GM12891 (cell line): ENCODE results near the gene RAB2B.

ENCODE experiments used
- DNase-seq: peaks from one replicate; pipeline ENCODE4 v3.0.0; 2011; ENCODE audit warnings: low spot score; ENCODE audit not compliant: insufficient read length
- FAIRE-seq: peaks from 2 replicates; lab custom pipeline; 2011; peaks lifted over from hg19 to GRCh38; lab: Jason Lieb, UNC
- PAX5 ChIP-seq: IDR thresholded peaks from 2 replicates; pipeline ENCODE4 v1.6.1; 2011; ENCODE audit warnings: low read length, moderate library complexity, mild to moderate bottlenecking; ENCODE audit not compliant: insufficient read depth, severe bottlenecking
- POLR2A ChIP-seq: IDR thresholded peaks from 2 replicates; pipeline ENCODE4 v1.6.1; 2011; ENCODE audit warnings: low read depth, low read length, control low read depth
- POLR2AphosphoS5 ChIP-seq: IDR thresholded peaks from 2 replicates; pipeline ENCODE4 v1.6.1; 2011; ENCODE audit warnings: low read depth, low read length, control low read depth
- POU2F2 ChIP-seq: IDR thresholded peaks from 2 replicates; pipeline ENCODE4 v1.6.1; 2011; ENCODE audit warnings: low read depth, mild to moderate bottlenecking, control low read depth, low read length, moderate library complexity
- SPI1 ChIP-seq: IDR thresholded peaks from 2 replicates; pipeline ENCODE4 v1.6.1; 2011; ENCODE audit warnings: low read depth, low read length, control low read depth
- TAF1 ChIP-seq: IDR thresholded peaks from 2 replicates; pipeline ENCODE4 v1.6.1; 2011; ENCODE audit warnings: low read depth, low read length, control low read depth

Gene RAB2B

GRCh38 chr14:21440859-21441258, 35.9 kb downstream of the RAB2B start:
- no peak for FAIRE-seq
- DNase-seq: no peak
- TF ChIP-seq PAX5 (no peak), SPI1 (no peak), POLR2AphosphoS5 (no peak), TAF1 (no peak), POLR2A (no peak), POU2F2 (no peak)

- TF ChIP-seq TAF1: peak; percentile 64; the same call in 1 of the 2 replicates
- TF ChIP-seq SPI1: peak; percentile 6; the same call in 1 of the 2 replicates
- peak; percentile 93 for TF ChIP-seq POLR2AphosphoS5
- peak; percentile 82 for TF ChIP-seq POLR2A
- TF ChIP-seq PAX5: no peak
- TF ChIP-seq POU2F2: peak; percentile 82
- peak; percentile 73 for DNase-seq
- FAIRE-seq: peak; percentile 96
Measured at GRCh38 chr14:21437063-21437901, 39.5 kb downstream of the RAB2B start.

GRCh38 chr14:21436567-21437062, 40.1 kb downstream of the RAB2B start:
- FAIRE-seq (no peak), DNase-seq (no peak)
- TF ChIP-seq SPI1 (peak; percentile 47; the same call in 1 of the 2 replicates), TAF1 (no peak), POLR2AphosphoS5 (no peak)

- no peak for TF ChIP-seq POLR2AphosphoS5
- TF ChIP-seq TAF1: no peak
- no peak for TF ChIP-seq SPI1
- FAIRE-seq: no peak
- no peak for DNase-seq
Measured at GRCh38 chr14:21431126-21431525, 45.6 kb downstream of the RAB2B start.

- FAIRE-seq (no peak), DNase-seq (no peak)
- no peak for TF ChIP-seq POLR2AphosphoS5
- TF ChIP-seq SPI1: no peak
- TF ChIP-seq POLR2A: no peak
- no peak for TF ChIP-seq PAX5
- no peak for TF ChIP-seq POU2F2
- no peak for TF ChIP-seq TAF1
Measured at GRCh38 chr14:21428930-21429329, 47.8 kb downstream of the RAB2B start.

- TF ChIP-seq POLR2A (no peak), POU2F2 (no peak), TAF1 (no peak), POLR2AphosphoS5 (no peak), SPI1 (no peak), PAX5 (no peak)
- no peak for FAIRE-seq
Measured at GRCh38 chr14:21426692-21427091, 50.1 kb downstream of the RAB2B start.

GRCh38 chr14:21419528-21419927, 57.2 kb downstream of the RAB2B start:
- TF ChIP-seq POLR2A (no peak), PAX5 (no peak), POU2F2 (no peak), TAF1 (no peak), SPI1 (no peak)
- no peak for DNase-seq
- FAIRE-seq: no peak

More at GRCh38 chr14:21426692-21427091, 50.1 kb downstream of the RAB2B start:
- no peak for DNase-seq

GRCh38 chr14:21415329-21415728, 61.4 kb downstream of the RAB2B start:
- FAIRE-seq: no peak
- DNase-seq: no peak
- no peak for TF ChIP-seq POLR2A
- TF ChIP-seq POU2F2: no peak
- no peak for TF ChIP-seq SPI1
- no peak for TF ChIP-seq POLR2AphosphoS5
- no peak for TF ChIP-seq PAX5
- no peak for TF ChIP-seq TAF1

- peak; percentile 60 for FAIRE-seq
- TF ChIP-seq POU2F2 (no peak), POLR2A (no peak), SPI1 (no peak), TAF1 (no peak), POLR2AphosphoS5 (no peak), PAX5 (no peak)
- no peak for DNase-seq
Measured at GRCh38 chr14:21414137-21414631, 62.6 kb downstream of the RAB2B start.
